Muscle layer of colon (tissue), 2 donors: ENCODE data around the gene SH2D2A.
"Not testable (repeated sequence)": the region's sequence is repeated elsewhere in the genome, so short reads cannot be mapped to it uniquely, and the experiment has no call there.

Source experiments
- H3K27ac ChIP-seq: one replicate; pipeline ENCODE4 v1.7.0; 2013; ENCODE audit warnings: low read depth, mild to moderate bottlenecking, low read length, moderate library complexity
- H3K27me3 ChIP-seq, 2 donors: one replicate each; pipeline ENCODE4 v1.7.0; 2013; ENCODE audit warnings: low read length in 2 of 2, mild to moderate bottlenecking in 2 of 2; ENCODE audit not compliant: insufficient read depth in 2 of 2, control insufficient read depth in 1 of 2
- H3K36me3 ChIP-seq: one replicate; pipeline ENCODE4 v1.7.0; 2013; ENCODE audit warnings: mild to moderate bottlenecking, low read length; ENCODE audit not compliant: insufficient read depth
- H3K4me1 ChIP-seq: one replicate; pipeline ENCODE4 v1.7.0; 2013; ENCODE audit warnings: mild to moderate bottlenecking, low read length; ENCODE audit not compliant: insufficient read depth
- H3K4me3 ChIP-seq, 2 donors: one replicate each; pipeline ENCODE4 v1.7.0; 2013; ENCODE audit warnings: low read length in 2 of 2, low read depth in 1 of 2, mild to moderate bottlenecking in 1 of 2, moderate library complexity in 1 of 2
- H3K9ac ChIP-seq: one replicate; pipeline ENCODE4 v1.7.0; 2013; ENCODE audit warnings: low read length
- H3K9me3 ChIP-seq: one replicate; pipeline ENCODE4 v1.7.0; 2013; ENCODE audit warnings: mild to moderate bottlenecking, low read length
- donor health status: abdominal sarcoma.
- donor health status: Adenocarcinoma of cecum.

The SH2D2A gene

GRCh38 chr1:156775799-156776198, 40.8 kb downstream of the SH2D2A start:
- H3K4me3 ChIP-seq = no peak overlapping the region
- no peaks in the 10 kb centered on the region for H3K27me3 ChIP-seq
- peaks cover 7% of the 10 kb centered on the region for H3K36me3 ChIP-seq
- H3K9me3 ChIP-seq = no peaks in the 10 kb centered on the region
- no peak overlapping the region for H3K9ac ChIP-seq
- H3K27ac ChIP-seq = no peak overlapping the region
- H3K4me1 ChIP-seq = peaks cover 25% of the 10 kb centered on the region

- no peak overlapping the region for H3K27ac ChIP-seq
- H3K36me3 ChIP-seq = peaks cover 10% of the 10 kb centered on the region
- no peaks in the 10 kb centered on the region for H3K9me3 ChIP-seq
- H3K4me1 ChIP-seq = peaks cover 42% of the 10 kb centered on the region
- H3K27me3 ChIP-seq = no peaks in the 10 kb centered on the region
- no peak overlapping the region for H3K9ac ChIP-seq
- no peak overlapping the region for H3K4me3 ChIP-seq
Measured at GRCh38 chr1:156773607-156774006, 43.0 kb downstream of the SH2D2A start.

GRCh38 chr1:156772728-156773497, 43.7 kb downstream of the SH2D2A start:
- Histone ChIP-seq H3K27ac (no peak overlapping the region), H3K9ac (peak overlapping the region; percentile 5), H3K4me3 (no peak overlapping the region), H3K36me3 (peaks cover 10% of the 10 kb centered on the region), H3K4me1 (peaks cover 46% of the 10 kb centered on the region), H3K9me3 (no peaks in the 10 kb centered on the region), H3K27me3 (no peaks in the 10 kb centered on the region)

- Histone ChIP-seq H3K9ac (no peak overlapping the region), H3K9me3 (no peaks in the 10 kb centered on the region), H3K4me3 (no peak overlapping the region), H3K27me3 (no peaks in the 10 kb centered on the region), H3K36me3 (peaks cover 10% of the 10 kb centered on the region), H3K4me1 (peaks cover 41% of the 10 kb centered on the region), H3K27ac (no peak overlapping the region)
Measured at GRCh38 chr1:156772222-156772621, 44.4 kb downstream of the SH2D2A start.

- H3K36me3 ChIP-seq = peaks cover 10% of the 10 kb centered on the region
- H3K9me3 ChIP-seq = no peaks in the 10 kb centered on the region
- no peaks in the 10 kb centered on the region for H3K27me3 ChIP-seq
- H3K9ac ChIP-seq = peak overlapping the region; percentile 95
- H3K4me3 ChIP-seq = peak overlapping the region; percentile 75 to 96
- H3K27ac ChIP-seq = no peak overlapping the region
- peaks cover 50% of the 10 kb centered on the region for H3K4me1 ChIP-seq
Measured at GRCh38 chr1:156768610-156769295, 47.9 kb downstream of the SH2D2A start.

- Histone ChIP-seq H3K27ac (peak overlapping the region; percentile 62), H3K4me1 (peaks cover 46% of the 10 kb centered on the region), H3K9ac (peak overlapping the region; percentile 95), H3K27me3 (no peaks in the 10 kb centered on the region), H3K4me3 (peak overlapping the region; percentile 75 to 96), H3K36me3 (peaks cover 10% of the 10 kb centered on the region), H3K9me3 (no peaks in the 10 kb centered on the region)
Measured at GRCh38 chr1:156767879-156768604, 48.6 kb downstream of the SH2D2A start.

- Histone ChIP-seq H3K4me3 (peak within 1 kb of the TSS; percentile 75 to 96), H3K36me3 (peaks cover 10% of the 10 kb centered on the region), H3K9me3 (no peaks in the 10 kb centered on the region), H3K9ac (peak within 1 kb of the TSS; percentile 95), H3K27ac (peak within 1 kb of the TSS; percentile 79), H3K4me1 (peaks cover 38% of the 10 kb centered on the region), H3K27me3 (no peaks in the 10 kb centered on the region)
Measured at GRCh38 chr1:156767101-156767878, 49.4 kb downstream of the SH2D2A start, which contains the start of gene PRCC. PRCC (plus strand) TSS chr1:156767535; CDS start chr1:156767772, 237 bp downstream.

GRCh38 chr1:156766298-156767100, 50.1 kb downstream of the SH2D2A start:
- H3K9me3 ChIP-seq = no peaks in the 10 kb centered on the region
- H3K9ac ChIP-seq = peak overlapping the region; percentile 71
- peak overlapping the region; percentile 65 to 78 for H3K4me3 ChIP-seq
- H3K27me3 ChIP-seq = no peaks in the 10 kb centered on the region
- H3K4me1 ChIP-seq = peaks cover 37% of the 10 kb centered on the region
- peaks cover 10% of the 10 kb centered on the region for H3K36me3 ChIP-seq
- peak overlapping the region; percentile 79 for H3K27ac ChIP-seq

GRCh38 chr1:156765666-156766065, 51.0 kb downstream of the SH2D2A start:
- Histone ChIP-seq H3K9ac (peak overlapping the region; percentile 71), H3K9me3 (no peaks in the 10 kb centered on the region), H3K27ac (no peak overlapping the region), H3K4me1 (peaks cover 30% of the 10 kb centered on the region), H3K36me3 (peaks cover 2% of the 10 kb centered on the region), H3K27me3 (no peaks in the 10 kb centered on the region), H3K4me3 (peak overlapping the region; percentile 65 to 78)

- not testable (repeated sequence) for H3K36me3 ChIP-seq, H3K27me3 ChIP-seq, H3K27ac ChIP-seq
Measured at GRCh38 chr1:156765136-156765535, 51.5 kb downstream of the SH2D2A start.

More at GRCh38 chr1:156765136-156765535, 51.5 kb downstream of the SH2D2A start:
- H3K9me3 ChIP-seq, H3K9ac ChIP-seq, H3K4me3 ChIP-seq: not testable (repeated sequence)
- peaks cover 24% of the 10 kb centered on the region for H3K4me1 ChIP-seq
